ENCODE measurements around the gene PLXNA4. TPM values are rescaled to one million over a fixed set of nuclear protein-coding genes. Genes with fewer than 3 reads are reported as not detected.

The PLXNA4 gene
- total and polyA plus RNA-seq, 2 donors (not counting 1 experiment from before 2014, with no cell fraction given), result not detected

- Histone ChIP-seq H3K9ac (ENCODE audit: low read length) (no peak overlapping the region), H4K20me1 (ENCODE audit: control insufficient read depth, insufficient read depth, low read length, poor library complexity, severe bottlenecking) (no peaks in the 10 kb centered on the region), H3K4me2 (replicated peaks; ENCODE audit: low read depth, low read length, poor library complexity, severe bottlenecking) (no peak overlapping the region), H3K4me3 (ENCODE audit: control extremely low read depth in 1 of 5, extremely low read depth in 1 of 5, insufficient read depth in 1 of 5, low read depth in 2 of 5, low read length in 4 of 5) (no peak overlapping the region), H3K79me2 (ENCODE audit: control insufficient read depth, insufficient read depth, low read length) (no peaks in the 10 kb centered on the region), H2AFZ (ENCODE audit: insufficient read depth, low read depth, low read length, poor library complexity, severe bottlenecking) (no peak overlapping the region), H3K36me3 (replicated peaks in 1 of 2; ENCODE audit: control extremely low read depth in 1 of 2, control insufficient read depth in 1 of 2, extremely low read depth in 1 of 2, insufficient read depth in 2 of 2, low read length in 1 of 2) (no peaks in the 10 kb centered on the region), H3K9me3 (ENCODE audit: control extremely low read depth in 1 of 3, control insufficient read depth in 2 of 3, insufficient read depth in 1 of 3, low read length in 2 of 3) (no peaks in the 10 kb centered on the region), H3K27ac (ENCODE audit: low read length in 2 of 2) (no peak overlapping the region), H3K27me3 (replicated peaks in 1 of 4; ENCODE audit: control extremely low read depth in 1 of 4, control insufficient read depth in 3 of 4, insufficient read depth in 4 of 4, low read length in 3 of 4) (no peaks in the 10 kb centered on the region), H3K4me1 (ENCODE audit: control insufficient read depth in 2 of 2, insufficient read depth in 2 of 2, low read length in 2 of 2) (no peaks in the 10 kb centered on the region)
- ATAC-seq (ENCODE audit: low read depth) (no peak), DNase-seq (no peak)
- Mint-ChIP-seq H3K27me3 (peaks cover 18% of the 10 kb centered on the region), H3K4me3 (no peak overlapping the region), H3K27ac (no peak overlapping the region), H3K9me3 (ENCODE audit: insufficient read depth) (no peaks in the 10 kb centered on the region), H3K4me1 (peaks cover 1% of the 10 kb centered on the region)
- 100% methylated on average over 1 of the region's 6 CpGs for WGBS (ENCODE audit: insufficient coverage)
- ChIA-PET CTCF (no interaction called here), POLR2A (no interaction called here)
- no peak for TF ChIP-seq CTCF (IDR thresholded peaks at IDR 0.05)
- intact Hi-C loops (cut with micrococcal nuclease), result no loop called here
These were observed 43.7 kb upstream of the PLXNA4 start for GRCh38 chr7:132619967-132620366.

DNA sequence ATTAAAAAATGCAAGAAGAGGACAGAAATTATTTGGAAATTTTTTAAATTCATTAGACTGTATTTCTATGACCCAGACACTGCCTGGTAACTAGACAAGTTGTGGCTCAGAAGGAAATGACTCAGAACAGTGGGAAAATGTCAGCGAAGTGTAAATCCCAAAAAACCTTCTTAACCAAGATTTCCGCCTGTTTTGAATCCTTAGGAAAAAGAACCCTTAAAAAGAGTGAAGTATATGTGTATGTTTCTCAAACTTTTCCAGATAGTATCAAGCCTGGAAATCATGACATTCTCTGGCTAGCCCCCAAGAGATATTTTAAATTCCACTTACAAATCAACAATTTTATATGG is 42.7 kb upstream of the PLXNA4 start:
- Mint-ChIP-seq H3K9me3 (ENCODE audit: insufficient read depth) (no peaks in the 10 kb centered on the region), H3K4me1 (peaks cover 11% of the 10 kb centered on the region), H3K4me3 (no peak overlapping the region), H3K27ac (no peak overlapping the region), H3K27me3 (peaks cover 27% of the 10 kb centered on the region)
- no peaks in the 10 kb centered on the region for H3K36me3 ChIP-seq (replicated peaks in 1 of 2; ENCODE audit: control extremely low read depth in 1 of 2, control insufficient read depth in 1 of 2, extremely low read depth in 1 of 2, insufficient read depth in 2 of 2, low read length in 1 of 2)
- no peak overlapping the region for H3K27ac ChIP-seq (ENCODE audit: low read length in 2 of 2)
- peaks cover 4% of the 10 kb centered on the region in 2 donors for H3K4me1 ChIP-seq (ENCODE audit: control insufficient read depth in 2 of 2, insufficient read depth in 2 of 2, low read length in 2 of 2)
- H3K4me2 ChIP-seq (replicated peaks; ENCODE audit: low read depth, low read length, poor library complexity, severe bottlenecking), result no peak overlapping the region
- H3K9me3 ChIP-seq (ENCODE audit: control extremely low read depth in 1 of 3, control insufficient read depth in 2 of 3, insufficient read depth in 1 of 3, low read length in 2 of 3), result no peaks in the 10 kb centered on the region
- ChIA-PET CTCF (no interaction called here), POLR2A (no interaction called here)
- TF ChIP-seq EZH2 (IDR thresholded peaks at IDR 0.05; ENCODE audit: borderline replicate concordance, insufficient read depth, low read depth, low read length, poor library complexity, severe bottlenecking), result no peak
- TF ChIP-seq CTCF (IDR thresholded peaks at IDR 0.05), result no peak
- no peak for DNase-seq
- H3K27me3 ChIP-seq (replicated peaks in 1 of 4; ENCODE audit: control extremely low read depth in 1 of 4, control insufficient read depth in 3 of 4, insufficient read depth in 4 of 4, low read length in 3 of 4), result no peaks in the 10 kb centered on the region
- ATAC-seq (ENCODE audit: low read depth), result no peak
- H3K4me3 ChIP-seq (ENCODE audit: control extremely low read depth in 1 of 5, extremely low read depth in 1 of 5, insufficient read depth in 1 of 5, low read depth in 2 of 5, low read length in 4 of 5), result no peak overlapping the region
- no peak overlapping the region for H3K9ac ChIP-seq (ENCODE audit: low read length)
- no peaks in the 10 kb centered on the region for H3K79me2 ChIP-seq (ENCODE audit: control insufficient read depth, insufficient read depth, low read length)
- no CpG with 5 or more reads among the region's 2 CpGs for WGBS (ENCODE audit: insufficient coverage)
- no peak overlapping the region for H2AFZ ChIP-seq (ENCODE audit: insufficient read depth, low read depth, low read length, poor library complexity, severe bottlenecking)
- intact Hi-C loops (cut with micrococcal nuclease), result no loop called here
- H4K20me1 ChIP-seq (ENCODE audit: control insufficient read depth, insufficient read depth, low read length, poor library complexity, severe bottlenecking), result no peaks in the 10 kb centered on the region

Measured in B cell (primary cell).